HL-60 (cell line): Measurements from ENCODE around the gene BRIP1.

Source experiments
- DNase-seq, 2 experiments: peaks; one replicate each; pipeline ENCODE4 v3.0.0-alpha.2; 2010 to 2020; ENCODE audit warnings: low read depth in 1 of 2, low spot score in 1 of 2
- H3K27ac ChIP-seq: fragments of 250-450 bp; sonication (Bioruptor Pico); replicated peaks from 2 replicates; pipeline ENCODE4 v1.5.1; 2020; ENCODE audit warnings: mild to moderate bottlenecking, moderate library complexity
- H3K27me3 ChIP-seq: fragments of 250-450 bp; sonication (Bioruptor Pico); 2 replicates; pipeline ENCODE4 v1.5.1; 2021; ENCODE audit warnings: mild to moderate bottlenecking, moderate library complexity; ENCODE audit not compliant: insufficient read depth, poor library complexity, severe bottlenecking
- H3K4me3 ChIP-seq: replicated peaks from 2 replicates; pipeline ENCODE4 v1.5.1; 2011; ENCODE audit warnings: mild to moderate bottlenecking, control low read depth, low read length; ENCODE audit not compliant: insufficient read depth
- CTCF ChIP-seq: IDR thresholded peaks from one replicate; pipeline ENCODE4 v1.5.1; 2011; ENCODE audit warnings: low read length, control low read depth, inconsistent platforms; ENCODE audit not compliant: insufficient read depth
- GABPA ChIP-seq: IDR thresholded peaks from 2 replicates; pipeline ENCODE4 v1.6.1; 2012; ENCODE audit warnings: low read depth
- POLR2AphosphoS5 ChIP-seq: IDR thresholded peaks from 2 replicates; pipeline ENCODE4 v1.6.1; 2012; ENCODE audit warnings: low read depth
- REST ChIP-seq: IDR thresholded peaks from 2 replicates; pipeline ENCODE4 v1.6.1; 2012; ENCODE audit warnings: low read depth; ENCODE audit not compliant: insufficient replicate concordance
- SPI1 ChIP-seq: IDR thresholded peaks from 2 replicates; pipeline ENCODE4 v1.6.1; 2012; ENCODE audit warnings: low read depth, mild to moderate bottlenecking, borderline replicate concordance

BRIP1 gene

GRCh38 chr17:61657338-61657737, 206.0 kb downstream of the BRIP1 start:
- DNase-seq: no peak
- TF ChIP-seq GABPA (no peak), REST (no peak), SPI1 (no peak), CTCF (no peak), POLR2AphosphoS5 (no peak)
- Histone ChIP-seq H3K27ac (no peak overlapping the region), H3K4me3 (no peak overlapping the region), H3K27me3 (no peaks in the 10 kb centered on the region)

- Histone ChIP-seq H3K27ac (no peak overlapping the region), H3K27me3 (no peaks in the 10 kb centered on the region), H3K4me3 (no peak overlapping the region)
- no peak for TF ChIP-seq POLR2AphosphoS5
- no peak for TF ChIP-seq CTCF
- no peak for TF ChIP-seq GABPA
- TF ChIP-seq SPI1: no peak
- TF ChIP-seq REST: no peak
- no peak for DNase-seq
Observed at GRCh38 chr17:61656721-61657217, 206.6 kb downstream of the BRIP1 start.

- TF ChIP-seq REST: no peak
- no peak for TF ChIP-seq POLR2AphosphoS5
- TF ChIP-seq SPI1: no peak
- no peak for TF ChIP-seq CTCF
- Histone ChIP-seq H3K4me3 (no peak overlapping the region), H3K27me3 (no peaks in the 10 kb centered on the region), H3K27ac (no peak overlapping the region)
- no peak for DNase-seq
Observed at GRCh38 chr17:61650749-61651148, 212.6 kb downstream of the BRIP1 start.
